Heart left ventricle (tissue), 13 donors: ENCODE data around the gene SMIM43.

Experiments used
- CTCF ChIP-seq, 12 donors: fragments of 200-600 bp; sonication (generic) in 4 of 12; IDR thresholded peaks; one replicate each; pipeline versions ENCODE4 v1.5.0 to v1.8.0; 2018 to 2022; ENCODE audit warnings: antibody characterized with exemption in 12 of 12, mild to moderate bottlenecking in 5 of 12
- POLR2A ChIP-seq, 2 donors: fragments of 450-650 bp; IDR thresholded peaks; one replicate each; pipeline ENCODE4 v1.6.1; 2017; ENCODE audit warnings: antibody characterized with exemption in 2 of 2, mild to moderate bottlenecking in 2 of 2, moderate library complexity in 2 of 2
- donor health status: ischemic (EF 13 %, LVEDD 7.1; RV severe dilation, severe dysfunction).
- donor health status: DM: no; HTN: yes; CAD: no.
- donor health status: DM: no; HTN: no; CAD: no.
- donor health status: ischemic (EF 25% LVEDD 6.9; RV normal size, moderate dysfunction).
- donor health status: ischemic (EF 25% LVEDD 5.7; RV mildly dilated, moderate dysfunction).
- donor health status: ischemic (EF 35%, LVEDD 5.7; RV mildly dilated, moderate dysfunction).
- donor health status: nonischemic (EF 11% LVEDD 7.7; RV severe dilation, severe dysfunction).
- donor health status: DM: yes; HTN: yes; CAD: no.
- donor health status: PGD.
- donor health status: ischemic (EF 29% LVEDD 5.4; RV normal size, mild dysfunction).
- donor health status: nonischemic (EF 23%, LVEDD 6.1; RV moderate dilation, normal function).

- TF ChIP-seq CTCF (IDR thresholded peaks at IDR 0.05) (no peak), POLR2A (IDR thresholded peaks at IDR 0.05) (no peak)
These were observed 2.2 kb upstream of the SMIM43 start for GRCh38 chr4:121767166-121767565.
